ENCODE results near the gene KRTCAP3.

GRCh38 chr2:27441226-27441926 lies 805 bp upstream of the KRTCAP3 start:
- TF ChIP-seq CTCF (conservative IDR thresholded peaks at IDR 0.05) (no peak), EZH2 (IDR thresholded peaks at IDR 0.05; ENCODE audit: low read depth) (no peak)
